DOHH2 (cell line): ENCODE results near the gene AGMAT.

Experiments used
- H3F3A ChIP-seq: fragments of 200-600 bp; sonication (generic), shearing (Covaris generic); 2 replicates; pipeline ENCODE4 v1.6.0; 2016; ENCODE audit warnings: antibody characterized with exemption, mild to moderate bottlenecking; ENCODE audit not compliant: control insufficient read depth, insufficient read depth
- H3K27ac ChIP-seq: fragments of 200-600 bp; sonication (generic); 2 replicates; pipeline ENCODE4 v1.5.1; 2014; ENCODE audit warnings: low read depth, mild to moderate bottlenecking, low read length, moderate library complexity
- H3K27me3 ChIP-seq: fragments of 200-600 bp; sonication (generic); 2 replicates; pipeline ENCODE4 v1.6.1; 2014; ENCODE audit warnings: mild to moderate bottlenecking, low read length, mixed read lengths; ENCODE audit not compliant: control insufficient read depth
- H3K36me3 ChIP-seq: fragments of 200-600 bp; sonication (generic); 2 replicates; pipeline ENCODE4 v1.6.1; 2014; ENCODE audit warnings: mild to moderate bottlenecking, low read length, moderate library complexity, mixed read lengths; ENCODE audit not compliant: control insufficient read depth
- H3K4me1 ChIP-seq: fragments of 200-600 bp; sonication (generic); 2 replicates; pipeline ENCODE4 v1.6.1; 2014; ENCODE audit warnings: mild to moderate bottlenecking, low read length, mixed read lengths; ENCODE audit not compliant: control insufficient read depth
- H3K4me2 ChIP-seq: fragments of 200-600 bp; sonication (generic); 2 replicates; pipeline ENCODE4 v1.6.0; 2014; ENCODE audit warnings: mild to moderate bottlenecking, low read length, moderate library complexity
- H3K4me3 ChIP-seq: fragments of 200-600 bp; sonication (generic); 2 replicates; pipeline ENCODE4 v1.5.1; 2014; ENCODE audit warnings: mild to moderate bottlenecking, low read length, mixed read lengths
- H3K79me2 ChIP-seq: fragments of 200-600 bp; sonication (generic); 2 replicates; pipeline ENCODE4 v1.6.1; 2014; ENCODE audit warnings: mild to moderate bottlenecking, low read length, mixed read lengths; ENCODE audit not compliant: control insufficient read depth
- H3K9me2 ChIP-seq: fragments of 200-600 bp; sonication (generic); replicated peaks from 2 replicates; pipeline ENCODE4 v1.6.1; 2014; ENCODE audit warnings: mild to moderate bottlenecking, low read length, mixed read lengths; ENCODE audit not compliant: control insufficient read depth
- H3K9me3 ChIP-seq: fragments of 200-600 bp; sonication (generic); 2 replicates; pipeline ENCODE4 v1.6.1; 2014; ENCODE audit warnings: antibody characterized with exemption, low read length, mixed read lengths; ENCODE audit not compliant: control insufficient read depth, insufficient read depth
- H4K20me1 ChIP-seq: fragments of 200-600 bp; sonication (generic); 2 replicates; pipeline ENCODE4 v1.6.0; 2014; ENCODE audit warnings: low read depth, mild to moderate bottlenecking, antibody characterized with exemption, low read length, moderate library complexity; ENCODE audit not compliant: control insufficient read depth, insufficient read depth
- EZH2phosphoT487 ChIP-seq: fragments of 200-600 bp; sonication (generic); IDR thresholded peaks from 2 replicates; pipeline ENCODE4 v1.6.1; 2017; ENCODE audit warnings: borderline replicate concordance, mild to moderate bottlenecking, antibody characterized with exemption, low read length, moderate library complexity, mixed read lengths
- TF ChIP-seq, protein P1 (sequence below): fragments of 200-600 bp; sonication (generic); IDR thresholded peaks from one replicate; pipeline ENCODE4 v1.5.1; 2014; ENCODE audit warnings: antibody characterized with exemption, mild to moderate bottlenecking, low read depth, low read length; ENCODE audit not compliant: poor library complexity, severe bottlenecking

AGMAT gene

DNA sequence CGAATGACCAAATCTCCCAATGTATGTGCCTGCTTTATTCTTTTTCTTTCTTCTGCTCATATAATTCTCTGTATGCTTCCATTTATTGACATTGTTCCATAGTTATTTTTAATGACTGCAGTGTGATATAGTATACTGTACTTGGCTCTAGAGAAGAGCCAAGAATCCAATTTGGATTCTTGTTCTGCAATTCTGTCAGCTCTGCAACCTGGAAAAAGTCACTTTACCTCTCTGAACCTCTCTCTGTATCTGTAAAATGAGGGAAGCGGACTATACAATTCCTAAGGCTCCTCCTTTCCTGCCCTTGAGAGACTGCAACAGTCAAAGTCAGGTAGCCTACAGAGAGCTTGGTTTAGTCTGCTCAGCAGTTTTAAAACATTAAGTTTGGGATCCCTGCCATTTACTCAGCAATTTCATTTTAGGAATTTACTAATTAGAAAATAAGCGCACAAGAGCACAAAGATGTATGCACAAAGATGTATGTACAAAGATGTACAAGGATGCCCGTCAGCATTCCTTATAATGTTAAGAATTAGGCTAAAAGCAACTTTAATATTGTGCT, 43.5 kb downstream of the AGMAT start:
- TF ChIP-seq, protein P1, sequence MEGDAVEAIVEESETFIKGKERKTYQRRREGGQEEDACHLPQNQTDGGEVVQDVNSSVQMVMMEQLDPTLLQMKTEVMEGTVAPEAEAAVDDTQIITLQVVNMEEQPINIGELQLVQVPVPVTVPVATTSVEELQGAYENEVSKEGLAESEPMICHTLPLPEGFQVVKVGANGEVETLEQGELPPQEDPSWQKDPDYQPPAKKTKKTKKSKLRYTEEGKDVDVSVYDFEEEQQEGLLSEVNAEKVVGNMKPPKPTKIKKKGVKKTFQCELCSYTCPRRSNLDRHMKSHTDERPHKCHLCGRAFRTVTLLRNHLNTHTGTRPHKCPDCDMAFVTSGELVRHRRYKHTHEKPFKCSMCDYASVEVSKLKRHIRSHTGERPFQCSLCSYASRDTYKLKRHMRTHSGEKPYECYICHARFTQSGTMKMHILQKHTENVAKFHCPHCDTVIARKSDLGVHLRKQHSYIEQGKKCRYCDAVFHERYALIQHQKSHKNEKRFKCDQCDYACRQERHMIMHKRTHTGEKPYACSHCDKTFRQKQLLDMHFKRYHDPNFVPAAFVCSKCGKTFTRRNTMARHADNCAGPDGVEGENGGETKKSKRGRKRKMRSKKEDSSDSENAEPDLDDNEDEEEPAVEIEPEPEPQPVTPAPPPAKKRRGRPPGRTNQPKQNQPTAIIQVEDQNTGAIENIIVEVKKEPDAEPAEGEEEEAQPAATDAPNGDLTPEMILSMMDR: no peak
- no peak for TF ChIP-seq EZH2phosphoT487
- peaks cover 42% of the 10 kb centered on the region for H3K36me3 ChIP-seq
- no peaks in the 10 kb centered on the region for H3F3A ChIP-seq
- no peak overlapping the region for H3K27ac ChIP-seq
- no peak overlapping the region for H3K4me2 ChIP-seq
- H4K20me1 ChIP-seq: no peaks in the 10 kb centered on the region
- H3K9me3 ChIP-seq: no peaks in the 10 kb centered on the region
- no peaks in the 10 kb centered on the region for H3K9me2 ChIP-seq
- H3K4me1 ChIP-seq: no peaks in the 10 kb centered on the region
- no peaks in the 10 kb centered on the region for H3K27me3 ChIP-seq
- no peak overlapping the region for H3K4me3 ChIP-seq
- H3K79me2 ChIP-seq: no peaks in the 10 kb centered on the region

DNA sequence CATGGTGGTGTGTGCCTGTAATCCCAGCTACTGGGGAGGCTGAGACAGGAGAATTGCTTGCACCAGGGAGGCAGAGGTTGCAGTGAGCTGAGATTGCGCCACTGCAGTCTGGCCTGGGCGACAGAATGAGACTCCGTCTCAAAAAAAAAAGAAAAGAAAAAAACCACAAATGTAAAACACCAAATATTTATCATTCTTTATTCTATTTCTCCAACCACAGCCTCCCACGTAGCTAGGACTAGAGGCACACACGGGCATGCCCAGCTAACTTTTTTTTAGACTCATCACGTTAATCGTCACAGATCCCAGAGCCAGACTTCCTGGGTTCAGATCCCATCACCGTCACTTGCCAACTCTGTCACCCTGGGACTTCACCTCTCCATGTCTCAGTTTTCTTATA, 44.7 kb downstream of the AGMAT start:
- H3K36me3 ChIP-seq: peaks cover 40% of the 10 kb centered on the region
- no peak overlapping the region for H3K4me3 ChIP-seq
- H3K4me1 ChIP-seq: no peaks in the 10 kb centered on the region
- H3K9me3 ChIP-seq: no peaks in the 10 kb centered on the region
- H4K20me1 ChIP-seq: no peaks in the 10 kb centered on the region
- H3K27me3 ChIP-seq: no peaks in the 10 kb centered on the region
- no peaks in the 10 kb centered on the region for H3F3A ChIP-seq
- no peaks in the 10 kb centered on the region for H3K79me2 ChIP-seq
- no peaks in the 10 kb centered on the region for H3K9me2 ChIP-seq
- H3K27ac ChIP-seq: no peak overlapping the region
- no peak overlapping the region for H3K4me2 ChIP-seq
- TF ChIP-seq EZH2phosphoT487: no peak
- TF ChIP-seq, protein P1: no peak

- Histone ChIP-seq H3K9me2 (no peaks in the 10 kb centered on the region), H3K27ac (no peak overlapping the region), H3K4me1 (no peaks in the 10 kb centered on the region), H4K20me1 (no peaks in the 10 kb centered on the region), H3K79me2 (no peaks in the 10 kb centered on the region), H3K36me3 (peaks cover 34% of the 10 kb centered on the region), H3K27me3 (no peaks in the 10 kb centered on the region), H3K4me2 (no peak overlapping the region), H3K4me3 (no peak overlapping the region), H3F3A (no peaks in the 10 kb centered on the region), H3K9me3 (no peaks in the 10 kb centered on the region)
- TF ChIP-seq EZH2phosphoT487: no peak
- TF ChIP-seq, protein P1: no peak
These were observed 46.1 kb downstream of the AGMAT start for GRCh38 chr1:15538771-15539170.
